Measurements from ENCODE around the gene MGMT. TPM values are rescaled to one million over a fixed set of nuclear protein-coding genes. Genes with fewer than 3 reads are reported as not detected.

MGMT gene
- total RNA-seq, 2 donors from 2014 or later, result 14.6 to 17.2 TPM

DNA sequence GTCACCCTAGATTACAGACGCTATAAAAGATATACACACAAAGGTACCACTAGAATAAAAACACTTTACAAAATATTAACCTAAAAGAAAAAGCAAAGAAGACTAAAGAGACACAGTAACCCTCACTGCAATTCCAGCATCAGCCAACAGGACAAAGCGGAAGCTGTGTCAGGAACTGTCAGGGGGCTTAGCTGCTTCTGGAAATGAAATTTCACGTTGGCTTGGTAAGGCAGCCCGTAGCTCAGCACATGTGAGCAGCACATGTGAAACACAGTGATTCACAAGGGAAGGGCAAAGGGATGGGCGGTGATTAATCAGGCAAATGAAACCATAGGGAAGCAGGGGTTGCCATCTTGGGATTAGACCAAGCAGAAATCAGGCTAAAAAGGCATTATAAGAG lies 195.4 kb downstream of the MGMT start:
- DNase-seq, result no peak
- ATAC-seq, result no peak
- Mint-ChIP-seq H3K4me3 (no peak overlapping the region), H3K27me3 (no peaks in the 10 kb centered on the region), H3K4me1 (no peaks in the 10 kb centered on the region), H3K36me3 (ENCODE audit: low read depth) (no peaks in the 10 kb centered on the region), H3K27ac (no peak overlapping the region)
- H3K9me3 ChIP-seq (ENCODE audit: control insufficient read depth, low read length, poor library complexity, severe bottlenecking), result no peaks in the 10 kb centered on the region

- DNase-seq, result no peak
- H3K4me1 Mint-ChIP-seq, result no peaks in the 10 kb centered on the region
- peaks cover 5% of the 10 kb centered on the region for H3K36me3 Mint-ChIP-seq (ENCODE audit: low read depth)
- no peaks in the 10 kb centered on the region for H3K27me3 Mint-ChIP-seq
- peaks cover 3% of the 10 kb centered on the region for H3K9me3 ChIP-seq (ENCODE audit: control insufficient read depth, low read length, poor library complexity, severe bottlenecking)
- no peak for ATAC-seq
- no peak overlapping the region for H3K4me3 Mint-ChIP-seq
- no peak overlapping the region for H3K27ac Mint-ChIP-seq
Measured at GRCh38 chr10:129670124-129670523, 203.1 kb downstream of the MGMT start.

- ATAC-seq (no peak), DNase-seq (no peak)
- Mint-ChIP-seq H3K4me3 (no peak overlapping the region), H3K27ac (no peak overlapping the region), H3K36me3 (ENCODE audit: low read depth) (peaks cover 5% of the 10 kb centered on the region), H3K27me3 (no peaks in the 10 kb centered on the region), H3K4me1 (no peaks in the 10 kb centered on the region)
- H3K9me3 ChIP-seq (ENCODE audit: control insufficient read depth, low read length, poor library complexity, severe bottlenecking), result peaks cover 3% of the 10 kb centered on the region
Measured at GRCh38 chr10:129673292-129673691, 206.3 kb downstream of the MGMT start.

DNA sequence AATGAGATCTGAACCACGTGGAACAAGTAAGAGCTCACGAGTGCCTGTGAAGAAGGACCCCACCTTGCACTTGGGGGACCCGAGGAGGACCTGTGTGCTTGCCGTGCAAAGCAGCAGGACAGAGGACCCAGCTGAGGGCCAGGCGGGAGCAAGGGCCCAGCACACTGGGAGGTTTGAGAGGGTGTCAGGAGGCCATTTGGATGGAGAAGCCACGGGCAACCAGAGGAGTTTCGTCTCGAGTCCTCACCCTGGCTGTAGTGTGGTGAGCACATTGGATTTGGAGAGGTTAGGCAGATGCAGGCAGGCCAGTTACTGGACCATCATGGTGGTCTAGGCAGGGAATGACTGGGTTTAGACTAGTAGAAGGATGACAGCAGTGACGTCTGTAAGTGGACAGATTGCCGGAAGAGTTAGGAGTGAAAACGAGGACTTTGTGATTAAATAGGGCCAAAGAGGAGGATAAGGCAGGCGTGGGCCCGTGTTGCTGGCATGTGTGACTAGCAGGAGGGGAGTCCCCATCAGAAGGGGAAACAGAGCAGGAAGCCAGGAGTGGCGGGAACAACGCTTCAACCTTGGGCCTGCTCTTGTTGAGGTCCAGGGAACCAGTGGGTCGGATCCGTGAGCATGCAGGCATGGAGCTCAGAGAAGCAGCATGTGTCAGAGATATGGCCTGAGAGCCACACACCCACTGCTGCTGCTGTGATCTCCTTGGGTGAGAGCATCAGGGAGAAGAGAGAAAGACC lies 208.2 kb downstream of the MGMT start:
- Mint-ChIP-seq H3K27me3 (no peaks in the 10 kb centered on the region), H3K36me3 (ENCODE audit: low read depth) (peaks cover 5% of the 10 kb centered on the region), H3K4me1 (no peaks in the 10 kb centered on the region), H3K4me3 (no peak overlapping the region), H3K27ac (no peak overlapping the region)
- DNase-seq (no peak), ATAC-seq (no peak)
- H3K9me3 ChIP-seq (ENCODE audit: control insufficient read depth, low read length, poor library complexity, severe bottlenecking), result peaks cover 3% of the 10 kb centered on the region

DNA sequence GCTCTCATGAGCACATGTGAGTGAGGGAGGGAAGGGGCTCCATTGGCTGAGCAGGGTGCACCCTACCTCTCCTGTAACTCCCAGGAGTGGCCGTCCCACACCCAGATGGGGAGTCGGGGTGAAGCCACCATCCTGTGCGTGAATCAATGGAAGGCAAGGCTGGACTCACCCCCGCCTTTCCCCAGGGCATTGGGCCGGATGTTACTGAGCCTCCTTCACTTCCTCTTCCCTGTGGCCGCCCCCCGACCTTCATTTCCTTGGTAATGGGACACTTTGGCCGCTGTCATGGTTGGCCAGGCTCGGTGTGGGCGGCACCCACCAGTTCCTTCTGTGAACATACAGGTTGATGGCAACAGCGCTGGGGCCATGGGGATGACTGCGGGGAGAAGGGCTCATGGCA lies 209.0 kb downstream of the MGMT start:
- DNase-seq (no peak), ATAC-seq (no peak)
- Mint-ChIP-seq H3K27me3 (no peaks in the 10 kb centered on the region), H3K36me3 (ENCODE audit: low read depth) (peaks cover 5% of the 10 kb centered on the region), H3K4me1 (no peaks in the 10 kb centered on the region), H3K4me3 (no peak overlapping the region), H3K27ac (no peak overlapping the region)
- peaks cover 3% of the 10 kb centered on the region for H3K9me3 ChIP-seq (ENCODE audit: control insufficient read depth, low read length, poor library complexity, severe bottlenecking)

- peaks cover 2% of the 10 kb centered on the region for H3K36me3 Mint-ChIP-seq (ENCODE audit: low read depth)
- H3K27me3 Mint-ChIP-seq, result no peaks in the 10 kb centered on the region
- no peak overlapping the region for H3K27ac Mint-ChIP-seq
Measured at GRCh38 chr10:129677377-129677927, 210.4 kb downstream of the MGMT start.

GRCh38 chr10:129678186-129678585 lies 211.1 kb downstream of the MGMT start:
- Mint-ChIP-seq H3K4me3 (no peak overlapping the region), H3K4me1 (no peaks in the 10 kb centered on the region), H3K27me3 (no peaks in the 10 kb centered on the region), H3K27ac (no peak overlapping the region), H3K36me3 (ENCODE audit: low read depth) (no peaks in the 10 kb centered on the region)
- DNase-seq (no peak), ATAC-seq (no peak)
- no peaks in the 10 kb centered on the region for H3K9me3 ChIP-seq (ENCODE audit: control insufficient read depth, low read length, poor library complexity, severe bottlenecking)

More at GRCh38 chr10:129677377-129677927, 210.4 kb downstream of the MGMT start:
- Mint-ChIP-seq H3K4me1 (no peaks in the 10 kb centered on the region), H3K4me3 (no peak overlapping the region)
- H3K9me3 ChIP-seq (ENCODE audit: control insufficient read depth, low read length, poor library complexity, severe bottlenecking), result no peaks in the 10 kb centered on the region
- ATAC-seq (no peak), DNase-seq (no peak)

DNA sequence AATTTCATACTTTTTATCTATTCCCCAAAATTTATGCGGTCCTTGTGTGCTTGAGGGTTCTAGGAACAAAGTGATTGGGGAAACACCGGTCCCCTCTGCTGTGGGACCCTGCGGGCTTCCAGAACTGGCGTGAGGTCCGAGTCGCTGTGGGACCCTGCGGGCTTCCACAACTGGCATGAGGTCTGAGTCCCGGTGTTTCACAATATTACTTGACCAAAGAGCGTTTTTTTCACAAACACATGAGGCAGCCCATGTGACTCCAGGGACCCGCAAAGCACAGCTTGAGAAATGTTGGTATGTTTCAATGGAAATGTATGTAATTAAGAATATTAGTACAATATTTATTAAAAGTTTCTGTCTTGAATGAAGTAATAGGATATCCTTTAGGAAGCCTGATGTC lies 212.2 kb downstream of the MGMT start:
- H3K9me3 ChIP-seq (ENCODE audit: control insufficient read depth, low read length, poor library complexity, severe bottlenecking), result no peaks in the 10 kb centered on the region
- DNase-seq (no peak), ATAC-seq (no peak)
- no peaks in the 10 kb centered on the region for H3K36me3 Mint-ChIP-seq (ENCODE audit: low read depth)
- no peaks in the 10 kb centered on the region for H3K4me1 Mint-ChIP-seq
- no peaks in the 10 kb centered on the region for H3K27me3 Mint-ChIP-seq
- no peak overlapping the region for H3K27ac Mint-ChIP-seq
- no peak overlapping the region for H3K4me3 Mint-ChIP-seq

DNA sequence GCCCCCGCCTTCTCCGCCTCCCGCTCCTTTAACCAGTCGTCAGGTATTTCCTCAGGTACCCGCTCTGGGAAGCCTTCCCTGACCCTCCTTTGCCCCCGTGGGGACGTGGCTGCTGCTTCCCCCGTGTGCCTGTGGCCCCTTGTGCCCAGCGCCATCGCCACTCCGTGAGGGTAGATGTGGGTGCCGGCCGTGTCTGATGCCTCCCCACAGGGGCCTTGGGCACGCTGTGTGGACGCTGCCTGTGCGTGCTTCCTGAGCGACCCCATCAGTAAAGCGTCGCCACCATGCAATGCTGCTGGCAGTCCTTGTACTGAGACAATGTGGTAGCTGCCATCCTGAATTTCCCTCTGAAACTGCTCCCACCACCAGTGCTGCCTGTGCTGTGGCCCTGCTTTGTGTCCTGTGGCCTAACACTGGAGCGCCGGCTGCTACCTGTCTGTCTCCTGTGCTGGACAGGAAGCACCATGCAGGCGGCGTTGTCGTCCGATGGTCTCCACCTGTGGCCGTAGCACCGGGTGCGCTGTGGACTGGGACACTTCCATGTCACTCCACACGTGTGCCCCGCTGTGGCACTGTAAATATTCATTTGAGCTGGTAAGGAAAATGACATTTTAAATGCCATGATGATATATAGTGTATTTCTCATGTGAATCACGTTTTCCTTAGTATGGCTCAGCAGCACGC lies 213.8 kb downstream of the MGMT start:
- no peak overlapping the region for H3K4me3 Mint-ChIP-seq
- no peak overlapping the region for H3K27ac Mint-ChIP-seq
- no peaks in the 10 kb centered on the region for H3K4me1 Mint-ChIP-seq
- DNase-seq (no peak), ATAC-seq (no peak)
- H3K27me3 Mint-ChIP-seq, result no peaks in the 10 kb centered on the region
- no peaks in the 10 kb centered on the region for H3K9me3 ChIP-seq (ENCODE audit: control insufficient read depth, low read length, poor library complexity, severe bottlenecking)
- H3K36me3 Mint-ChIP-seq (ENCODE audit: low read depth), result no peaks in the 10 kb centered on the region

DNA sequence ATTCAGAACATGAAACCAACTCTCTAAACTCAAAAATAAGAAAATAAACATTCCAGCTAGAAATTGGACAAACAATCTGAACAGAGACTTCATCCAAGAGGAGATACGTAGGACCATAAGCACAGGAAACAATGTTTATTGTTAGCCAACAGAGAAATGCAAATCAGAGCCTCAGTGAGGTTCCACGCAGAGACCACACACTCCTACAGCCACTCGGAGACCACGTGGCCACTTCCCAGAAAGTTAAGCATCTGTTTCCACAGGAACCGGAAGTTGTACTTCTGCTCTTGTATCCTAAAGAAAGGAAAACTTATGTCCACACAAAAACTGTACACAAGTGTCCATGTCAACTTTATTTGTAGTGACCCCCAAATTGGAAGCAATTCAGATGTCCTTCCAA lies 214.8 kb downstream of the MGMT start:
- no peaks in the 10 kb centered on the region for H3K9me3 ChIP-seq (ENCODE audit: control insufficient read depth, low read length, poor library complexity, severe bottlenecking)
- DNase-seq, result no peak
- H3K27ac Mint-ChIP-seq, result peak overlapping the region; percentile 32
- no peak overlapping the region for H3K4me3 Mint-ChIP-seq
- no peak for ATAC-seq
- H3K36me3 Mint-ChIP-seq (ENCODE audit: low read depth), result no peaks in the 10 kb centered on the region
- H3K27me3 Mint-ChIP-seq, result no peaks in the 10 kb centered on the region
- no peaks in the 10 kb centered on the region for H3K4me1 Mint-ChIP-seq

GRCh38 chr10:129683519-129683918 lies 216.5 kb downstream of the MGMT start:
- no peaks in the 10 kb centered on the region for H3K4me1 Mint-ChIP-seq
- no peaks in the 10 kb centered on the region for H3K36me3 Mint-ChIP-seq (ENCODE audit: low read depth)
- no peaks in the 10 kb centered on the region for H3K27me3 Mint-ChIP-seq
- no peaks in the 10 kb centered on the region for H3K9me3 ChIP-seq (ENCODE audit: control insufficient read depth, low read length, poor library complexity, severe bottlenecking)
- DNase-seq, result no peak
- H3K27ac Mint-ChIP-seq, result no peak overlapping the region
- ATAC-seq, result no peak
- no peak overlapping the region for H3K4me3 Mint-ChIP-seq

DNA sequence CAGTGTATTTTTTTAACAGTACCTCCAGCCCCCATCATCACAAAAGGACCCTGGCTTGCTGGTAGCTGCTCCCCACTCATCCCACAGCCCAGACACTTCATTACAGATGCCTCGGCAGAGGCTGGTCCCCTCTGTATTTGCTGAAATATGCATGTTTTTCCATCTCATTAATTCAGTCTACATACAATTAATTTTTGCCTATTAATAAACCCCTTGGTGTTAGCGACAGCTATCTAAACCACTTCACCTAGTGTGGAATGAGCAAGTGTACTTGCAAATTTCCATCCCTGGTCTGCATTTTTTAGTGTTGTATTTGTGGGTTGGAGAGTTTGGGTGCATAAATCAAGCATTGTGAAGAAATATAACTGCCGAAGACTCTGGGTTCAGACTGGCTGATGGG lies 216.9 kb downstream of the MGMT start:
- no peaks in the 10 kb centered on the region for H3K9me3 ChIP-seq (ENCODE audit: control insufficient read depth, low read length, poor library complexity, severe bottlenecking)
- ATAC-seq, result no peak

DNA sequence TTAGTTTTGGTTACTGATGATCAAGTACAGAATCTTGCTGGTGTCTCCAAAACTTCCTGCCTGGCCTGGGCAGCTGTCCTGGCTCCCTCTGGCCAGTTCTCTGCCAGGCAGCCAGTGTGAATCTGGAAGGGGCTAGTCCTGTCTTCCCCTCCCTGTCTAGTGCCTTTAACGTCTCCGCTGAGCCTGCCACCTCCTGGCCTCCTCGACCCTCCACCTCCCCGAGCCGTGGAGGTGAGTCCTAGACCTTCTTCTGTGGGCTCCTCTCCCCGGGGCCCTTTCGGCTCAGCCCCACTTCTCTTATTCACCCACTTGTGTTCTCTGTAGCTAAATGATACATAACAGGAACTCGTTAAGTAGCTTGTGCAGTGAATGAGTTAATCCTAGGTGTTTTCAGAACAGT lies 218.2 kb downstream of the MGMT start:
- Mint-ChIP-seq H3K27me3 (no peaks in the 10 kb centered on the region), H3K4me3 (no peak overlapping the region), H3K36me3 (ENCODE audit: low read depth) (no peaks in the 10 kb centered on the region), H3K4me1 (no peaks in the 10 kb centered on the region), H3K27ac (no peak overlapping the region)
- ATAC-seq (no peak), DNase-seq (no peak)
- no peaks in the 10 kb centered on the region for H3K9me3 ChIP-seq (ENCODE audit: control insufficient read depth, low read length, poor library complexity, severe bottlenecking)

More for the DNA sequence above, 216.9 kb downstream of the MGMT start:
- H3K27me3 Mint-ChIP-seq, result no peaks in the 10 kb centered on the region
- H3K4me1 Mint-ChIP-seq, result no peaks in the 10 kb centered on the region
- no peaks in the 10 kb centered on the region for H3K36me3 Mint-ChIP-seq (ENCODE audit: low read depth)
- no peak overlapping the region for H3K27ac Mint-ChIP-seq
- no peak overlapping the region for H3K4me3 Mint-ChIP-seq
- DNase-seq, result no peak

GRCh38 chr10:129689671-129690071 lies 222.6 kb downstream of the MGMT start:
- DNase-seq (no peak), ATAC-seq (no peak)
- no peaks in the 10 kb centered on the region for H3K27me3 Mint-ChIP-seq
- no peak overlapping the region for H3K4me3 Mint-ChIP-seq
- no peaks in the 10 kb centered on the region for H3K9me3 ChIP-seq (ENCODE audit: control insufficient read depth, low read length, poor library complexity, severe bottlenecking)
- H3K4me1 Mint-ChIP-seq, result peaks cover 4% of the 10 kb centered on the region
- no peak overlapping the region for H3K27ac Mint-ChIP-seq
- peaks cover 3% of the 10 kb centered on the region for H3K36me3 Mint-ChIP-seq (ENCODE audit: low read depth)
